ENCODE data around the gene IGF1R.

DNA sequence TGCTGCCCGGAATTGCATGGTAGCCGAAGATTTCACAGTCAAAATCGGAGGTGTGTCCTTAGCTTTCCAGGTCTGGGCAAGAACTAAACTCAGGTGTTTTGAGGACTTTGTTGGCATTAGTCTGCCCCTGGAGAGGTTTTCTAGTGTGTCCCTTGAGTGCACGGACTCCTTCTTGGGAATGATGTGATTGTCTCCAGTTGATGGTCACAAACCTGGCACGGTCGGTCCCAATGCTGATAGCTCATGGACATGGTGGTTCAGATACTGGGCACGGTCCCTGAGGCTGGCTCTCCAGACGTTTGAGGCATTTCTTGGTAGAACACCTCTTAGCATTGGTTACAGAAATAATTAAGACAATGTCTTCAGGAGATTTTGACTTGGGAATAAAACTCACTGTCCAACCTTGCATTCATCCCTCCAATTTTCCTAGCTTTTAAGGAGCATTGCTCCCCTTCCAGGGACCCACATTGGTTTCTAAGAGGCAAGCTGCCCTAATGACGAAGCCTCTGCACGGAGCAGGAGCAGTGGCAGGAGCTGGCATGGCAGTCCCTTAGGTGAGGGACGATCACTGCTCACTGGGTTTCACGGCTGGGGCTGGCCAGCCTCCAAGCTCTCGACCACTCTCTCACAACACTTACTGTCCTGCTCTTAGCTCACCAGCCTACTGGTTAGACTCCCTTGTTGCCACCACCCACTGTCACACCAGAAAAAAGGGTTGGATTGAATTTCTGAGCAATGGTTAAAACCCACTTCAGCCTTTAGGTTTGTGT lies 291.2 kb downstream of the IGF1R start:
- TF ChIP-seq, protein P1, sequence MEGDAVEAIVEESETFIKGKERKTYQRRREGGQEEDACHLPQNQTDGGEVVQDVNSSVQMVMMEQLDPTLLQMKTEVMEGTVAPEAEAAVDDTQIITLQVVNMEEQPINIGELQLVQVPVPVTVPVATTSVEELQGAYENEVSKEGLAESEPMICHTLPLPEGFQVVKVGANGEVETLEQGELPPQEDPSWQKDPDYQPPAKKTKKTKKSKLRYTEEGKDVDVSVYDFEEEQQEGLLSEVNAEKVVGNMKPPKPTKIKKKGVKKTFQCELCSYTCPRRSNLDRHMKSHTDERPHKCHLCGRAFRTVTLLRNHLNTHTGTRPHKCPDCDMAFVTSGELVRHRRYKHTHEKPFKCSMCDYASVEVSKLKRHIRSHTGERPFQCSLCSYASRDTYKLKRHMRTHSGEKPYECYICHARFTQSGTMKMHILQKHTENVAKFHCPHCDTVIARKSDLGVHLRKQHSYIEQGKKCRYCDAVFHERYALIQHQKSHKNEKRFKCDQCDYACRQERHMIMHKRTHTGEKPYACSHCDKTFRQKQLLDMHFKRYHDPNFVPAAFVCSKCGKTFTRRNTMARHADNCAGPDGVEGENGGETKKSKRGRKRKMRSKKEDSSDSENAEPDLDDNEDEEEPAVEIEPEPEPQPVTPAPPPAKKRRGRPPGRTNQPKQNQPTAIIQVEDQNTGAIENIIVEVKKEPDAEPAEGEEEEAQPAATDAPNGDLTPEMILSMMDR (IDR thresholded peaks at IDR 0.05) = no peak
- TF ChIP-seq POLR2AphosphoS5 (IDR thresholded peaks at IDR 0.05) = no peak
